ENCODE results near the gene SNIP1. TPM values are rescaled to one million over a fixed set of nuclear protein-coding genes. Genes with fewer than 3 reads are reported as not detected.

SNIP1 gene
- total and polyA plus RNA-seq, 2 of the 8 experiments (the other 6 are each of a cell fraction or from before 2014, with no cell fraction given), result 3.7 to 15.7 TPM

DNA sequence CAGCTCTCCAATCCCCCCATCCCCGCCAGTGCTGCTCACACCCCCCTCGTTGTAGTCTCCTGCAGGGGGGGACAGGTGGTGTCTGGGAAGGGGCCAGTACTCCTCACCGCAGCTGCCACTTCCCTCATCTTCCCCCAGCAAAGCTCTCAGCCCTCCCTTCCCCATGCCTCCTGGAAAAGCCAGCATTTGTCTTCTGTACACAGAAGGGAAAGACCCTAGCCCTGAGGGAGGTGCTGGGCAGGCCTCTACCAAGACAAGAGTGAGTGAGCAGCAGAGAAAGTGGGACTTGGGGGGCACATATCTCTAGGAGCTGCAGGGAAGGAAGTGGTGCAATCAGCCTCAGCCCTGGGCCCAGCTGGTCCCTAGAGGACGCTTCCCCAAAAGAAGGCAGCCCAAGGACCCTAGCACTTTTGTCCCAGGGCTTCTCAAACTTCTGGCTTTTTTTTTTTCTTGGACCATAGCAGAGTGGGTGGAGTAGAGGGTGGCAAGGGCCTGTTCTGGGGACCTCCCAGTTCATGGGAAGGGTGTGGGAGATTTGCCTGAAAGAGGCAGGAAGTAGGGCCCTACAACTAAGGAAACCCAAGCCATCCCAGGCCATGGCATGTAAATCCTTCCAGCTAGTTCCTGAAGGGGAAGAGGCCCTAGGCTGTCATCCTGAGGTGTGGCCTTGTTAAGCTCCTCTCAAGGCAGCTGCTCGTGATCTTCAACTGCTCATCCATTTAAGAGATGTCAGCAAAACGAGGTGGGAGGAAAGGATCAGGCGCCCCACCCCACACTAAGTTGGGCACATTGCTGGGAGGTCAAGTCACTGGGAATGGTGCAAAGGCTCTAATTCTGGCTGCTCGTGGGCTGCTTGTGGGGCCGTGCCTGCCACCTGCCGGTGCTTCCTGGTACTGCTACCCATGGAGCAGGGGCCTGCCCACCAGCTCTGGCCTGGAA is 67.1 kb downstream of the SNIP1 start:
- Histone ChIP-seq H3K27me3 (replicated peaks in 1 of 4; ENCODE audit: control insufficient read depth in 3 of 4, extremely low read depth in 1 of 4, insufficient read depth in 3 of 4, low read length in 3 of 4) (no peaks in the 10 kb centered on the region), H4K8ac (ENCODE audit: extremely low read depth, insufficient read depth, low read length) (no peak overlapping the region), H2BK12ac (ENCODE audit: low read depth, low read length) (no peak overlapping the region), H3K23me2 (ENCODE audit: low read depth, low read length) (no peaks in the 10 kb centered on the region), H3K14ac (ENCODE audit: insufficient read length) (no peak overlapping the region), H3K23ac (ENCODE audit: insufficient read length) (no peak overlapping the region), H3K36me3 (ENCODE audit: control insufficient read depth in 2 of 4, insufficient read depth in 4 of 4, low read length in 3 of 4) (peaks cover 0 to 11% (median 5%) of the 10 kb centered on the region in 4 experiments; a peak in 4 of 8 replicates), H3K4me2 (ENCODE audit: insufficient read depth in 1 of 2, low read depth in 2 of 2, low read length in 2 of 2) (no peak overlapping the region), H2AK5ac (ENCODE audit: low read depth, low read length) (no peak overlapping the region), H3K56ac (replicated peaks; ENCODE audit: insufficient read length, low read depth, low read length) (no peak overlapping the region), H4K91ac (replicated peaks; ENCODE audit: insufficient read length, low read length) (no peak overlapping the region), H3K79me2 (ENCODE audit: control insufficient read depth in 1 of 2, insufficient read depth in 2 of 2, low read length in 2 of 2) (no peaks in the 10 kb centered on the region), H2BK15ac (ENCODE audit: low read length) (no peak overlapping the region; the same call in 1 of the 2 replicates), H2BK120ac (replicated peaks; ENCODE audit: low read depth, low read length) (no peak overlapping the region), H4K5ac (ENCODE audit: insufficient read length, low read depth, low read length) (no peak overlapping the region), H3K4ac (replicated peaks; ENCODE audit: insufficient read length, low read depth, low read length) (no peak overlapping the region), H3K4me1 (replicated peaks in 1 of 4; ENCODE audit: control insufficient read depth in 3 of 4, insufficient read depth in 4 of 4, low read length in 3 of 4) (peaks cover 0 to 5% (median 1%) of the 10 kb centered on the region in 4 experiments; a peak in 3 of 7 replicates), H2AFZ (ENCODE audit: low read length) (no peak overlapping the region), H3K27ac (ENCODE audit: low read depth, low read length) (no peak overlapping the region), H3K18ac (ENCODE audit: extremely low read depth, low read length) (peak overlapping the region; percentile 32; the same call in 1 of the 2 replicates), H4K20me1 (replicated peaks in 1 of 2; ENCODE audit: control insufficient read depth in 1 of 2, insufficient read depth in 2 of 2, low read length in 2 of 2) (peaks cover 0 to 4% of the 10 kb centered on the region in 2 experiments), H3K4me3 (ENCODE audit: extremely low read depth in 1 of 4, insufficient read depth in 2 of 4, low read depth in 3 of 4, low read length in 4 of 4) (no peak overlapping the region), H3K79me1 (ENCODE audit: low read depth, low read length) (no peaks in the 10 kb centered on the region), H2BK5ac (ENCODE audit: low read depth, low read length) (0 out of 2 replicates have a peak overlapping the region, but pooled peaks have one; percentile 9), H3K9me3 (ENCODE audit: insufficient read depth in 2 of 2, low read depth in 1 of 2, low read length in 1 of 2) (no peaks in the 10 kb centered on the region), H2BK20ac (ENCODE audit: low read length) (no peak overlapping the region), H3K9ac (replicated peaks in 1 of 4; ENCODE audit: extremely low read depth in 1 of 4, low read depth in 3 of 4, low read length in 3 of 4) (no peak overlapping the region)
- 40% methylated on average over 6 of the region's 10 CpGs; no CpG with 5 or more reads in 1 of the 2 experiments for WGBS, 2 experiments (ENCODE audit: extremely low coverage in 1 of 2, insufficient coverage in 1 of 2, insufficient read length in 1 of 2, insufficient replicate concordance in 2 of 2, low coverage in 1 of 2, low lambda C conversion rate in 2 of 2, missing lambda C conversion rate in 1 of 2)
- CTCF ChIA-PET (ENCODE audit: partially characterized antibody), result interaction anchor here (0.6 to 21.7 kb wide), 41 partner anchors 9 to 1023 kb away, joined by 3 to 382 read pairs (median 4); partner anchors contain the start of genes MEAF6 and ZC3H12A
- FAIRE-seq (peak; percentile 62), DNase-seq (ENCODE audit: low read depth in 1 of 2, low spot score in 2 of 2) (peak in 1 of 2 experiments; percentile 97)
- POLR2A ChIA-PET (ENCODE audit: partially characterized antibody), result interaction anchor here (0.6 to 5.6 kb wide), 8 partner anchors 11 to 880 kb away, joined by 3 to 68 read pairs (median 8); partner anchors contain the start of genes MEAF6 and ZC3H12A
- TF ChIP-seq GABPA (IDR thresholded peaks at IDR 0.05; ENCODE audit: borderline replicate concordance, insufficient read depth, low read length) (0 out of 2 replicates have a peak, but pooled peaks have one; percentile 41), TAF1 (IDR thresholded peaks at IDR 0.05; ENCODE audit: low read depth, low read length) (no peak), JUND (IDR thresholded peaks at IDR 0.05; ENCODE audit: low read length) (peak; percentile 40; the same call in 1 of the 2 replicates), RAD21 (IDR thresholded peaks at IDR 0.05 in 1 of 2, conservative IDR thresholded peaks at IDR 0.05 in 1 of 2; ENCODE audit: low read depth in 2 of 2, low read length in 2 of 2) (peak; percentile 83 to 85), RFX5 (IDR thresholded peaks at IDR 0.05; ENCODE audit: borderline replicate concordance, low read depth, low read length) (no peak)
- TF ChIP-seq, protein P1, sequence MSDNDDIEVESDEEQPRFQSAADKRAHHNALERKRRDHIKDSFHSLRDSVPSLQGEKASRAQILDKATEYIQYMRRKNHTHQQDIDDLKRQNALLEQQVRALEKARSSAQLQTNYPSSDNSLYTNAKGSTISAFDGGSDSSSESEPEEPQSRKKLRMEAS (IDR thresholded peaks at IDR 0.05), result 0 out of 2 replicates have a peak, but pooled peaks have one; percentile 22
- TF ChIP-seq, protein P2, sequence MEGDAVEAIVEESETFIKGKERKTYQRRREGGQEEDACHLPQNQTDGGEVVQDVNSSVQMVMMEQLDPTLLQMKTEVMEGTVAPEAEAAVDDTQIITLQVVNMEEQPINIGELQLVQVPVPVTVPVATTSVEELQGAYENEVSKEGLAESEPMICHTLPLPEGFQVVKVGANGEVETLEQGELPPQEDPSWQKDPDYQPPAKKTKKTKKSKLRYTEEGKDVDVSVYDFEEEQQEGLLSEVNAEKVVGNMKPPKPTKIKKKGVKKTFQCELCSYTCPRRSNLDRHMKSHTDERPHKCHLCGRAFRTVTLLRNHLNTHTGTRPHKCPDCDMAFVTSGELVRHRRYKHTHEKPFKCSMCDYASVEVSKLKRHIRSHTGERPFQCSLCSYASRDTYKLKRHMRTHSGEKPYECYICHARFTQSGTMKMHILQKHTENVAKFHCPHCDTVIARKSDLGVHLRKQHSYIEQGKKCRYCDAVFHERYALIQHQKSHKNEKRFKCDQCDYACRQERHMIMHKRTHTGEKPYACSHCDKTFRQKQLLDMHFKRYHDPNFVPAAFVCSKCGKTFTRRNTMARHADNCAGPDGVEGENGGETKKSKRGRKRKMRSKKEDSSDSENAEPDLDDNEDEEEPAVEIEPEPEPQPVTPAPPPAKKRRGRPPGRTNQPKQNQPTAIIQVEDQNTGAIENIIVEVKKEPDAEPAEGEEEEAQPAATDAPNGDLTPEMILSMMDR (IDR thresholded peaks at IDR 0.05; ENCODE audit: control extremely low read depth in 1 of 3, insufficient read depth in 1 of 3, low read depth in 1 of 3, low read length in 3 of 3), result peak; percentile 88 to 98 (median 93)
